DMS114 treated with DMSO at 0.1 percent for 48 hours (cell line): ENCODE results near the gene SH3BGRL2.
"Not testable (repeated sequence)": the region's sequence is repeated elsewhere in the genome, so short reads cannot be mapped to it uniquely, and the experiment has no call there.

Experiments
- DNase-seq: peaks from one replicate; lab custom pipeline; 2025; ENCODE audit not compliant: unreplicated experiment; lab: John Stamatoyannopoulos, UW

SH3BGRL2 gene

DNA sequence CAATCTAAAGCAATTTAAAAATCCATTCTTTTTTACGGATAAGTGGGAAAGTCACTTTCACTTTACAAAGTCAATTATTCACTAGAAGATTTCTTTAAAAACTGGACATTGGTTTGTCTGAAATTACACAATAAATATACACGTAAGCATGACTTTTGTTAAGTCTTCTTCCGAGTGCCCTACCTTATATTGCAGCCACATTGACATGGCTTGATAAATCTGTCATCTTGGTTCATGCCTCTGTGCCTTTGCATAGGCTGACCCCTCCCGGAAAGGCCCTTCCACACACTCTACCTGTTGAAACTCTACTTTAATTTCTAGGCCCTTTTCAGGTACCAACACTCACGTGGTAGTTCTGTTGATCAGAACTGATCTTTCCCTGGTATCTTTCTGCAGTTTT, 104.1 kb downstream of the SH3BGRL2 start:
- DNase-seq: no peak

GRCh38 chr6:79737172-79737571, 106.0 kb downstream of the SH3BGRL2 start:
- DNase-seq: no peak

- no peak for DNase-seq
Measured at GRCh38 chr6:79742030-79742429, 110.9 kb downstream of the SH3BGRL2 start.

DNA sequence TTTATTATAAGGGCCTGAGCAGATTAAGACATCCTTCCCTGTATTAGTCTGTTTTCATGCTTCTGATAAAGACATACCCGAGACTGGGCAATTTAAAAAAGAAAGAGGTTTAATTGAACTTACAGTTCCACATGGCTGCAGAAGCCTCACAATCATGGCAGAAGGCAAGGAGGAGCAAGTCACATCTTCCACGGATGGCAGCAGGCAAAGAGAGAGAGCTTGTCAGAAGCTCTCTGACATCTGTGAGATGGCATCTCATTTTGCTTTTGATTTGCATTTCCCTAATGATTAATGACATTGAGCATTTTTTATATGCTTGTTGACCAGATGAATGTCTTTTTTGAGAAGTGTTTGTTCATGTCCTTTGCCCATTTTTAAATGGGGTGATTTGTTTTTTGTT, 114.2 kb downstream of the SH3BGRL2 start:
- not testable (repeated sequence) for DNase-seq

DNA sequence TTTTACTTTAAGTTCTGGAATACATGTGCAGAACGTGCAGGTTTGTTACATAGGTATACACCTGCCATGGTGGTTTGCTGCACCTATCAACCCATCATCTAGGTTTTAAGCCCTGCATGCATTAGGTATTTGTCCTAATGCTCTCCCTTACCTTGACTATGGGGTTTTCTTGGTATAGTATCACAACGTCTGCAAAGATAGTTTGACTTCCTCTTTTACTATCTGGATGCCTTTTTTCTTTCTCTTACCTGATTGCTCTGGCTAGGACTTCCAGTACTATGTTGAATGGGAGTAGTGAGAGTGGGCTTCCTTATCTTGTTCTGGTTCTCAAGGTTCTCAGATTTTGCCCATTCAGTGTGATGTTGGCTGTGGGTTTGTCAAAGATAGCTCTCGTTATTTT, 115.2 kb downstream of the SH3BGRL2 start:
- DNase-seq: not testable (repeated sequence)

DNA sequence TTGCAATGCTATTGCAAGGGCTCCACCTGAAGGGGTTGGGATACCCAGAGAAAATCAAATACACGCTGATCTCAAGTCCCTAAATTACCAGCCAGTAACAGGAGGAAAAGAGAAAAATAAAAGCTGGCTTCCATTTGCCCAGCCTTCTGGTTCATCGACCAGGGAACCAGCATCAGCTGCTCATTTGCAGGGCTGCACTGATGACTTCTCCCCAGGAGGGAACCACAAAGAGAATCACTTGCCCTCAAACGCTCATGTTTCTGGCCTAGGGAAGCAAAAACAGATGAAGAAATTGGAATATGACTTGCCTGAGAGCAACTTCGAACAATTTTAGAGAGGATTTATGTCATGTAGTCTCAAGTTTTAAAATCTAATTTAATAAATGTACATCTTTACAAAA, 119.7 kb downstream of the SH3BGRL2 start:
- DNase-seq: no peak
